H9 (cell line): ENCODE data around the gene FAM227A. TPM values are rescaled to one million over a fixed set of nuclear protein-coding genes. Genes with fewer than 3 reads are reported as not detected.

Experiments used
- DNase-seq: peaks from one replicate; pipeline ENCODE4 v3.0.0-alpha.2; 2017
- H2AFZ ChIP-seq: one replicate; pipeline ENCODE4 v1.6.1; 2013; ENCODE audit warnings: mild to moderate bottlenecking, low read length, control low read depth, moderate library complexity
- H2AK5ac ChIP-seq: 2 replicates; pipeline ENCODE4 v1.6.1; 2013; ENCODE audit warnings: low read length, control low read depth, mixed read lengths; ENCODE audit not compliant: insufficient read length
- H2BK120ac ChIP-seq: one replicate; pipeline ENCODE4 v1.6.1; 2013; ENCODE audit warnings: low read depth, mild to moderate bottlenecking, low read length, control low read depth, inconsistent platforms; ENCODE audit not compliant: poor library complexity, severe bottlenecking
- H2BK12ac ChIP-seq: 2 replicates; pipeline ENCODE4 v1.6.1; 2013; ENCODE audit warnings: low read length, control low read depth, mixed read lengths, low read depth; ENCODE audit not compliant: insufficient read length
- H2BK15ac ChIP-seq: 2 replicates; pipeline ENCODE4 v1.6.1; 2013; ENCODE audit warnings: low read depth, low read length, control low read depth
- H2BK20ac ChIP-seq: one replicate; pipeline ENCODE4 v1.6.1; 2013; ENCODE audit warnings: low read depth, mild to moderate bottlenecking, low read length, control low read depth, inconsistent platforms; ENCODE audit not compliant: poor library complexity, severe bottlenecking
- H2BK5ac ChIP-seq: 2 replicates; pipeline ENCODE4 v1.6.1; 2013; ENCODE audit warnings: low read length, control low read depth, mixed read lengths; ENCODE audit not compliant: insufficient read length
- H3K14ac ChIP-seq: 2 replicates; pipeline ENCODE4 v1.6.1; 2013; ENCODE audit warnings: low read length, control low read depth; ENCODE audit not compliant: insufficient read depth
- H3K18ac ChIP-seq: 2 replicates; pipeline ENCODE4 v1.6.1; 2013; ENCODE audit warnings: low read depth, mild to moderate bottlenecking, mixed read lengths, low read length, control low read depth; ENCODE audit not compliant: insufficient read length
- H3K23ac ChIP-seq: 2 replicates; pipeline ENCODE4 v1.6.1; 2013; ENCODE audit warnings: low read length, control low read depth, mixed read lengths, low read depth; ENCODE audit not compliant: insufficient read length
- H3K23me2 ChIP-seq: 2 replicates; pipeline ENCODE4 v1.6.1; 2013; ENCODE audit warnings: low read depth, mild to moderate bottlenecking, mixed read lengths, low read length, control low read depth; ENCODE audit not compliant: insufficient read length, poor library complexity, severe bottlenecking
- H3K27ac ChIP-seq: 2 replicates; pipeline ENCODE4 v1.5.1; 2013; ENCODE audit warnings: low read length, control low read depth, mixed read lengths, low read depth; ENCODE audit not compliant: insufficient read length
- H3K27me3 ChIP-seq: 2 replicates; pipeline ENCODE4 v1.6.1; 2013; ENCODE audit warnings: low read length, control low read depth, inconsistent platforms; ENCODE audit not compliant: insufficient read depth
- H3K4ac ChIP-seq: 2 replicates; pipeline ENCODE4 v1.6.1; 2013; ENCODE audit warnings: low read depth, mild to moderate bottlenecking, control low read depth, inconsistent platforms, low read length, moderate library complexity
- H3K4me1 ChIP-seq: 2 replicates; pipeline ENCODE4 v1.6.1; 2013; ENCODE audit warnings: low read length, control low read depth, inconsistent platforms; ENCODE audit not compliant: insufficient read depth
- H3K4me2 ChIP-seq: 2 replicates; pipeline ENCODE4 v1.6.1; 2013; ENCODE audit warnings: low read length, control low read depth, mixed read lengths; ENCODE audit not compliant: insufficient read length, insufficient read depth
- H3K56ac ChIP-seq: 2 replicates; pipeline ENCODE4 v1.6.1; 2013; ENCODE audit warnings: low read depth, mild to moderate bottlenecking, mixed read lengths, low read length, control low read depth; ENCODE audit not compliant: insufficient read length
- H3K79me1 ChIP-seq: 2 replicates; pipeline ENCODE4 v1.6.1; 2013; ENCODE audit warnings: low read depth, mild to moderate bottlenecking, moderate library complexity, low read length, control low read depth, inconsistent platforms; ENCODE audit not compliant: insufficient read depth, poor library complexity, severe bottlenecking
- H3K79me2 ChIP-seq: 2 replicates; pipeline ENCODE4 v1.6.1; 2013; ENCODE audit warnings: low read length, control low read depth, inconsistent platforms; ENCODE audit not compliant: insufficient read depth
- H3K9ac ChIP-seq: 2 replicates; pipeline ENCODE4 v1.6.1; 2013; ENCODE audit warnings: low read length, control low read depth, mixed read lengths; ENCODE audit not compliant: insufficient read length; ENCODE audit errors: extremely low read depth
- H3K9me3 ChIP-seq: one replicate; pipeline ENCODE4 v1.6.1; 2013; ENCODE audit warnings: low read depth, low read length, inconsistent platforms; ENCODE audit not compliant: control insufficient read depth
- H3T11ph ChIP-seq: one replicate; pipeline ENCODE4 v1.6.1; 2013; ENCODE audit warnings: mild to moderate bottlenecking, low read length, control low read depth, inconsistent platforms
- H4K20me1 ChIP-seq: one replicate; pipeline ENCODE4 v1.6.1; 2013; ENCODE audit not compliant: control insufficient read depth, insufficient read length, insufficient read depth
- H4K5ac ChIP-seq: 2 replicates; pipeline ENCODE4 v1.6.1; 2013; ENCODE audit warnings: low read depth, mild to moderate bottlenecking, mixed read lengths, low read length, control low read depth; ENCODE audit not compliant: insufficient read length
- H4K8ac ChIP-seq: replicated peaks from 2 replicates; pipeline ENCODE4 v1.6.1; 2013; ENCODE audit warnings: low read length, control low read depth, mixed read lengths, low read depth; ENCODE audit not compliant: insufficient read length
- H4K91ac ChIP-seq: 2 replicates; pipeline ENCODE4 v1.6.1; 2013; ENCODE audit warnings: low read depth, mild to moderate bottlenecking, moderate library complexity, mixed read lengths, low read length, control low read depth; ENCODE audit not compliant: insufficient read length
- H3K27ac Mint-ChIP-seq, 3 experiments: 2 replicates in 2 of 3; 3 replicates in 1 of 3; pipeline ENCODE4 v1.8.0; 2020 to 2021; ENCODE audit warnings: mixed read lengths in 3 of 3, mild to moderate bottlenecking in 1 of 3, moderate library complexity in 1 of 3
- H3K27me3 Mint-ChIP-seq: 2 replicates; pipeline ENCODE4 v1.8.0; 2021; ENCODE audit warnings: low read depth, mild to moderate bottlenecking, moderate library complexity, mixed read lengths
- H3K36me3 Mint-ChIP-seq, 3 experiments: 2 replicates in 2 of 3; 3 replicates in 1 of 3; pipeline ENCODE4 v1.8.0; 2020 to 2021; ENCODE audit warnings: low read depth in 3 of 3, mixed read lengths in 3 of 3; ENCODE audit not compliant: insufficient read depth in 1 of 3
- H3K4me1 Mint-ChIP-seq, 2 experiments: 2 replicates each; pipeline ENCODE4 v1.8.0; 2020; ENCODE audit warnings: mixed read lengths in 2 of 2
- H3K4me3 Mint-ChIP-seq, 2 experiments: 2 replicates in 1 of 2; 3 replicates in 1 of 2; pipeline ENCODE4 v1.8.0; 2020 to 2021; ENCODE audit warnings: mild to moderate bottlenecking in 2 of 2, mixed read lengths in 2 of 2, moderate library complexity in 1 of 2
- H3K9me3 Mint-ChIP-seq, 2 experiments: 2 replicates in 1 of 2; 3 replicates in 1 of 2; pipeline ENCODE4 v1.8.0; 2020; ENCODE audit warnings: mild to moderate bottlenecking in 2 of 2, mixed read lengths in 2 of 2, moderate library complexity in 1 of 2
- CTCF ChIP-seq: fragments of 200-600 bp; sonication (generic); conservative IDR thresholded peaks from 3 replicates; pipeline ENCODE4 v1.8.0; 2021; ENCODE audit warnings: antibody characterized with exemption, mild to moderate bottlenecking
- WGBS: extraction: QIAGEN DNeasy Blood & Tissue Kit; methylation state at CpG from one replicate; pipeline ENCODE4 v1.1.7; 2013; ENCODE audit warnings: missing lambda C conversion rate, low lambda C conversion rate, mixed read lengths; ENCODE audit not compliant: insufficient read length; ENCODE audit errors: extremely low coverage; 5-methylcytosine and 5-hydroxymethylcytosine counted together
- total RNA-seq: library from RNA; stranded (reverse); gene quantifications from 2 replicates; pipeline ENCODE4 v1.2.1, GENCODE V29; 2021

FAM227A gene
- total RNA-seq, 1 experiment from 2014 or later = 3.6 TPM

GRCh38 chr22:38629108-38629507 is 27.1 kb downstream of the FAM227A start:
- Histone ChIP-seq H3K23me2 (no peaks in the 10 kb centered on the region), H2BK15ac (no peak overlapping the region), H3K79me2 (no peaks in the 10 kb centered on the region), H2BK20ac (no peak overlapping the region), H3K18ac (no peak overlapping the region), H4K8ac (no peak overlapping the region), H2BK5ac (no peak overlapping the region), H4K5ac (no peak overlapping the region), H2AK5ac (no peak overlapping the region), H2BK12ac (no peak overlapping the region), H3K9me3 (no peaks in the 10 kb centered on the region), H3K4me2 (no peak overlapping the region), H3K14ac (no peak overlapping the region), H4K20me1 (no peaks in the 10 kb centered on the region), H4K91ac (no peak overlapping the region), H2BK120ac (no peak overlapping the region), H2AFZ (no peak overlapping the region), H3K4me1 (no peaks in the 10 kb centered on the region), H3K56ac (no peak overlapping the region), H3T11ph (no peak overlapping the region), H3K4ac (no peak overlapping the region), H3K27ac (no peak overlapping the region), H3K23ac (no peak overlapping the region), H3K27me3 (no peaks in the 10 kb centered on the region), H3K9ac (no peak overlapping the region), H3K79me1 (no peaks in the 10 kb centered on the region)
- no peaks in the 10 kb centered on the region for H3K9me3 Mint-ChIP-seq
- H3K4me1 Mint-ChIP-seq = no peaks in the 10 kb centered on the region
- no peak for TF ChIP-seq CTCF
- WGBS = no CpG with 5 or more reads among the region's 4 CpGs
- H3K4me3 Mint-ChIP-seq = no peak overlapping the region
- H3K36me3 Mint-ChIP-seq = peaks cover 2 to 24% (median 9%) of the 10 kb centered on the region in 3 experiments; a peak in 5 of 7 replicates
- H3K27me3 Mint-ChIP-seq = no peaks in the 10 kb centered on the region
- DNase-seq = no peak
- H3K27ac Mint-ChIP-seq = no peak overlapping the region
